HepG2 (cell line): ENCODE results near the gene DDX19B. TPM values are rescaled to one million over a fixed set of nuclear protein-coding genes. Genes with fewer than 3 reads are reported as not detected.

ENCODE experiments used
- ETV6 ChIP-seq: sonication (generic); formaldehyde crosslinking; conservative IDR thresholded peaks from 2 replicates; pipeline ENCODE4 v1.4.0; 2020; ENCODE audit warnings: missing genetic modification reagents
- GZF1 ChIP-seq: sonication (generic); formaldehyde crosslinking; IDR thresholded peaks from 2 replicates; pipeline ENCODE4 v1.5.1; 2020; ENCODE audit warnings: mild to moderate bottlenecking, missing genetic modification reagents
- HCFC1 ChIP-seq: fragments of 150-350 bp; IDR thresholded peaks from 2 replicates; pipeline ENCODE4 v1.6.1; 2014; ENCODE audit warnings: low read depth, low read length
- HMG20B ChIP-seq: conservative IDR thresholded peaks from 2 replicates; pipeline ENCODE4 v1.6.1; 2016; ENCODE audit warnings: missing genetic modification reagents, missing compliant biosample characterization
- KDM6A ChIP-seq: IDR thresholded peaks from 2 replicates; pipeline ENCODE4 v1.6.1; 2016; ENCODE audit warnings: low read depth
- NFATC3 ChIP-seq: sonication (generic); formaldehyde crosslinking; IDR thresholded peaks from 2 replicates; pipeline ENCODE4 v1.5.1; 2020; ENCODE audit warnings: mild to moderate bottlenecking, missing genetic modification reagents
- NFE2L1 ChIP-seq: sonication (generic); formaldehyde crosslinking; IDR thresholded peaks from 2 replicates; pipeline ENCODE4 v1.4.0; 2020; ENCODE audit warnings: missing genetic modification reagents, mild to moderate bottlenecking, borderline replicate concordance
- RFXANK ChIP-seq: IDR thresholded peaks from 2 replicates; pipeline ENCODE4 v1.6.1; 2016
- THAP11 ChIP-seq: IDR thresholded peaks from 2 replicates; pipeline ENCODE4 v1.6.1; 2016; ENCODE audit warnings: missing biosample characterization, missing genetic modification reagents
- ZKSCAN8 ChIP-seq: IDR thresholded peaks from 2 replicates; pipeline ENCODE4 v1.6.1; 2016; ENCODE audit warnings: borderline replicate concordance, missing genetic modification reagents, missing compliant biosample characterization
- ZNF446 ChIP-seq: sonication (generic); formaldehyde crosslinking; IDR thresholded peaks from 2 replicates; pipeline ENCODE4 v1.5.0; 2020; ENCODE audit warnings: mild to moderate bottlenecking, missing genetic modification reagents
- ZNF629 ChIP-seq: sonication (generic); formaldehyde crosslinking; conservative IDR thresholded peaks from 2 replicates; pipeline ENCODE4 v1.5.0; 2020; ENCODE audit warnings: missing genetic modification reagents
- ZNF777 ChIP-seq: sonication (generic); formaldehyde crosslinking; IDR thresholded peaks from 2 replicates; pipeline ENCODE4 v1.4.0; 2020; ENCODE audit warnings: missing genetic modification reagents
- ZNF782 ChIP-seq: sonication (generic); formaldehyde crosslinking; IDR thresholded peaks from 2 replicates; pipeline ENCODE4 v1.4.0; 2020; ENCODE audit warnings: missing genetic modification reagents, mild to moderate bottlenecking, borderline replicate concordance
- polyA plus RNA-seq, 8 experiments: library from polyadenylated mRNA; depleted of rRNA in 3 of 8; stranded (reverse) in 7 of 8; unstranded in 1 of 8; fragments of >200 nt; fragmentation: Illumina TruSeq in 4 of 8; extraction: Trizol in 4 of 8; gene quantifications; 2 replicates each; pipeline versions ENCODE4 v1.2.1 to v1.2.3, GENCODE V29; 2011 to 2016; ENCODE audit warnings: low read depth in 4 of 8, missing spikeins in 1 of 8, mixed read lengths in 1 of 8; ENCODE audit not compliant: insufficient read depth in 1 of 8
- total RNA-seq, 5 experiments: library from RNA; depleted of rRNA; stranded (reverse); fragments of >200 nt; fragmentation: Illumina TruSeq; extraction: Trizol; gene quantifications; 2 replicates each; pipeline ENCODE4 v1.2.3, GENCODE V29; 2016; ENCODE audit warnings: low read depth in 1 of 5
- TF ChIP-seq, protein P1 (sequence below): sonication (generic); formaldehyde crosslinking; IDR thresholded peaks from 2 replicates; pipeline ENCODE4 v1.8.0; 2022; ENCODE audit warnings: mild to moderate bottlenecking, missing genetic modification reagents; ENCODE audit not compliant: insufficient replicate concordance
- TF ChIP-seq, protein P2 (sequence below), 2 experiments: sonication (generic) in 1 of 2; formaldehyde crosslinking in 1 of 2; IDR thresholded peaks; 2 replicates each; pipeline versions ENCODE4 v1.4.0 to v1.6.1; 2016 to 2020; ENCODE audit warnings: borderline replicate concordance in 1 of 2, low read depth in 1 of 2, mild to moderate bottlenecking in 1 of 2, missing genetic modification reagents in 1 of 2
- TF ChIP-seq, protein P3 (sequence below): sonication (generic); formaldehyde crosslinking; IDR thresholded peaks from 2 replicates; pipeline ENCODE4 v1.5.1; 2020; ENCODE audit warnings: missing genetic modification reagents, mild to moderate bottlenecking, borderline replicate concordance
- TF ChIP-seq, protein P4 (sequence below): sonication (generic); formaldehyde crosslinking; IDR thresholded peaks from 2 replicates; pipeline ENCODE4 v1.8.0; 2022; ENCODE audit warnings: mild to moderate bottlenecking, missing genetic modification reagents
- TF ChIP-seq, protein P5 (sequence below): sonication (generic); formaldehyde crosslinking; IDR thresholded peaks from 2 replicates; pipeline ENCODE4 v1.9.0; 2021; ENCODE audit warnings: missing genetic modification reagents, borderline replicate concordance

The DDX19B gene
- total and polyA plus RNA-seq, 2 of the 13 experiments (the other 11 are each of a cell fraction or from before 2014, with no cell fraction given) = 36.2 to 40.0 TPM

DNA sequence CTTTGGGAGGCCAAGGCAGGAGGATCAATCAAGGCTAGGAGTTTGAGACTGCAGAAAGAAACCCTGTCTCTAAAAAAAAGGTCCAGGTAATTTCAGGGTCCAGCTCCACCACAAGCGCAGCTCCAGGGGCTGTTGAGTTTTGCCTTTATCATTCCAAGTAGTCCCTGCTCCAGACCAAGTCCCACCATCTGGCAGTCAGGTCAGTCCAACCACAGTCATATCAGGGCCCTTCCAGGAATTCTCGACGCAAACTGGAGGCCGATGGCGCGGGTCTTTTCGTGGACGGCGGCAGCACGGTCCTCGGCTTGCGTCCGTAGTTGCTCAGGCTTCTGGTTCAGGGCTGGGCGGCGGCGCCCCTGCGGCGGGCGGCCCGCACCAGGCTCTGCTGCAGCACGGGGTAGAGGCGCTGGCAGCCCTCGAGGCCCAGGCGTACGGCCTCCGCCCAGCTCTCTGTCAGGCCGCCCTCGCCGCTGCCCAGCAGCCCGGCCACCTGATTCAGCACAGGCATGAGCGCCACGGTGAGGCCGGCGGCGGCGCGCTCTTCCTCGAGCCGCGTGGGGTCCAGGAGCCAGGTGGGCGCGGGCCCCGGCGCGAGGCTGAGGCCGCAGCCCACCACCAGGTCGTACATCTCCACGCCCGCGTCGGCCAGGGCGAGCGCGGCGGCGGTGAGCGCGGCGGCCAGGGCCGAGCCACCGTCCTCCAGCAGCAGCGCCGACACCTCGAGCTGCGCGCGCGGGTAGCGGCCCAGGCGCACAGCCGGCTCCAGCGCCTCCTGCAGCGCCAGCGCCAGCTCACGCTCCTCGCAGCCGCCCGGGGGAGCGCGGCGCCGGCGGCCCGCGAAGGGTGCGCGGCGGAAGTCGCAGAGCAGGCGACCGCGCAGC is 48.0 kb upstream of the DDX19B start (continued):
- TF ChIP-seq, protein P1, sequence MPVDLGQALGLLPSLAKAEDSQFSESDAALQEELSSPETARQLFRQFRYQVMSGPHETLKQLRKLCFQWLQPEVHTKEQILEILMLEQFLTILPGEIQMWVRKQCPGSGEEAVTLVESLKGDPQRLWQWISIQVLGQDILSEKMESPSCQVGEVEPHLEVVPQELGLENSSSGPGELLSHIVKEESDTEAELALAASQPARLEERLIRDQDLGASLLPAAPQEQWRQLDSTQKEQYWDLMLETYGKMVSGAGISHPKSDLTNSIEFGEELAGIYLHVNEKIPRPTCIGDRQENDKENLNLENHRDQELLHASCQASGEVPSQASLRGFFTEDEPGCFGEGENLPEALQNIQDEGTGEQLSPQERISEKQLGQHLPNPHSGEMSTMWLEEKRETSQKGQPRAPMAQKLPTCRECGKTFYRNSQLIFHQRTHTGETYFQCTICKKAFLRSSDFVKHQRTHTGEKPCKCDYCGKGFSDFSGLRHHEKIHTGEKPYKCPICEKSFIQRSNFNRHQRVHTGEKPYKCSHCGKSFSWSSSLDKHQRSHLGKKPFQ (CRISPR knock-in tag) = peak; percentile 47
- TF ChIP-seq HCFC1 = no peak
- TF ChIP-seq, protein P2, sequence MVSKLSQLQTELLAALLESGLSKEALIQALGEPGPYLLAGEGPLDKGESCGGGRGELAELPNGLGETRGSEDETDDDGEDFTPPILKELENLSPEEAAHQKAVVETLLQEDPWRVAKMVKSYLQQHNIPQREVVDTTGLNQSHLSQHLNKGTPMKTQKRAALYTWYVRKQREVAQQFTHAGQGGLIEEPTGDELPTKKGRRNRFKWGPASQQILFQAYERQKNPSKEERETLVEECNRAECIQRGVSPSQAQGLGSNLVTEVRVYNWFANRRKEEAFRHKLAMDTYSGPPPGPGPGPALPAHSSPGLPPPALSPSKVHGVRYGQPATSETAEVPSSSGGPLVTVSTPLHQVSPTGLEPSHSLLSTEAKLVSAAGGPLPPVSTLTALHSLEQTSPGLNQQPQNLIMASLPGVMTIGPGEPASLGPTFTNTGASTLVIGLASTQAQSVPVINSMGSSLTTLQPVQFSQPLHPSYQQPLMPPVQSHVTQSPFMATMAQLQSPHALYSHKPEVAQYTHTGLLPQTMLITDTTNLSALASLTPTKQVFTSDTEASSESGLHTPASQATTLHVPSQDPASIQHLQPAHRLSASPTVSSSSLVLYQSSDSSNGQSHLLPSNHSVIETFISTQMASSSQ (IDR thresholded peaks at IDR 0.05; ENCODE audit: low read depth) = no peak
- TF ChIP-seq, protein P2 (CRISPR knock-in tag; IDR thresholded peaks at IDR 0.05; ENCODE audit: borderline replicate concordance) = peak; percentile 57; the same call in 1 of the 2 replicates
- peak; percentile 88; the same call in 1 of the 2 replicates for TF ChIP-seq ZNF782 (CRISPR knock-in tag)
- TF ChIP-seq, protein P3, sequence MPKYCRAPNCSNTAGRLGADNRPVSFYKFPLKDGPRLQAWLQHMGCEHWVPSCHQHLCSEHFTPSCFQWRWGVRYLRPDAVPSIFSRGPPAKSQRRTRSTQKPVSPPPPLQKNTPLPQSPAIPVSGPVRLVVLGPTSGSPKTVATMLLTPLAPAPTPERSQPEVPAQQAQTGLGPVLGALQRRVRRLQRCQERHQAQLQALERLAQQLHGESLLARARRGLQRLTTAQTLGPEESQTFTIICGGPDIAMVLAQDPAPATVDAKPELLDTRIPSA = no peak
- TF ChIP-seq, protein P4, sequence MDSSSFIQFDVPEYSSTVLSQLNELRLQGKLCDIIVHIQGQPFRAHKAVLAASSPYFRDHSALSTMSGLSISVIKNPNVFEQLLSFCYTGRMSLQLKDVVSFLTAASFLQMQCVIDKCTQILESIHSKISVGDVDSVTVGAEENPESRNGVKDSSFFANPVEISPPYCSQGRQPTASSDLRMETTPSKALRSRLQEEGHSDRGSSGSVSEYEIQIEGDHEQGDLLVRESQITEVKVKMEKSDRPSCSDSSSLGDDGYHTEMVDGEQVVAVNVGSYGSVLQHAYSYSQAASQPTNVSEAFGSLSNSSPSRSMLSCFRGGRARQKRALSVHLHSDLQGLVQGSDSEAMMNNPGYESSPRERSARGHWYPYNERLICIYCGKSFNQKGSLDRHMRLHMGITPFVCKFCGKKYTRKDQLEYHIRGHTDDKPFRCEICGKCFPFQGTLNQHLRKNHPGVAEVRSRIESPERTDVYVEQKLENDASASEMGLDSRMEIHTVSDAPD (CRISPR knock-in tag) = no peak
- TF ChIP-seq NFE2L1 (CRISPR knock-in tag) = no peak
- peak; percentile 88 for TF ChIP-seq ZNF777
- TF ChIP-seq ZNF629 (CRISPR knock-in tag) = peak; percentile 49; the same call in 1 of the 2 replicates
- 0 out of 2 replicates have a peak, but pooled peaks have one; percentile 5 for TF ChIP-seq RFXANK (CRISPR knock-in tag)
- TF ChIP-seq THAP11 (CRISPR knock-in tag) = no peak
- TF ChIP-seq ETV6 (CRISPR knock-in tag) = peak; percentile 82
- no peak for TF ChIP-seq HMG20B (CRISPR knock-in tag)
- no peak for TF ChIP-seq KDM6A
- TF ChIP-seq ZNF446 (CRISPR knock-in tag) = peak; percentile 68; the same call in 1 of the 2 replicates
- TF ChIP-seq NFATC3 = no peak
- no peak for TF ChIP-seq ZKSCAN8 (CRISPR knock-in tag)
- TF ChIP-seq, protein P5, sequence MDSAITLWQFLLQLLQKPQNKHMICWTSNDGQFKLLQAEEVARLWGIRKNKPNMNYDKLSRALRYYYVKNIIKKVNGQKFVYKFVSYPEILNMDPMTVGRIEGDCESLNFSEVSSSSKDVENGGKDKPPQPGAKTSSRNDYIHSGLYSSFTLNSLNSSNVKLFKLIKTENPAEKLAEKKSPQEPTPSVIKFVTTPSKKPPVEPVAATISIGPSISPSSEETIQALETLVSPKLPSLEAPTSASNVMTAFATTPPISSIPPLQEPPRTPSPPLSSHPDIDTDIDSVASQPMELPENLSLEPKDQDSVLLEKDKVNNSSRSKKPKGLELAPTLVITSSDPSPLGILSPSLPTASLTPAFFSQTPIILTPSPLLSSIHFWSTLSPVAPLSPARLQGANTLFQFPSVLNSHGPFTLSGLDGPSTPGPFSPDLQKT (CRISPR knock-in tag) = no peak
- TF ChIP-seq GZF1 (CRISPR knock-in tag) = no peak
